Lower lobe of right lung (tissue), 2 donors: ENCODE measurements around the gene RAB43. TPM values are rescaled to one million over a fixed set of nuclear protein-coding genes. Genes with fewer than 3 reads are reported as not detected.
A peak's percentile ranks its signal among the peaks of the same experiment; 100 is the strongest.
"Not testable (repeated sequence)": the region's sequence is repeated elsewhere in the genome, so short reads cannot be mapped to it uniquely, and the experiment has no call there.

Experiments
- ATAC-seq, 2 donors: fragments of 200-7000 bp; cut with Tn5 transposase; one replicate each; pipeline ENCODE4 v1.9.1; 2020 to 2022; ENCODE audit warnings: mild to moderate bottlenecking in 2 of 2, moderate library complexity in 2 of 2
- DNase-seq: peaks from one replicate; pipeline ENCODE4 v3.0.0-alpha.2; 2020
- H3K27ac ChIP-seq: fragments of 200-600 bp; one replicate; pipeline ENCODE4 v1.8.0; 2022
- H3K27me3 ChIP-seq: fragments of 200-600 bp; one replicate; pipeline ENCODE4 v1.8.0; 2022; ENCODE audit warnings: low read depth
- H3K36me3 ChIP-seq: fragments of 200-600 bp; one replicate; pipeline ENCODE4 v1.8.0; 2022; ENCODE audit warnings: mild to moderate bottlenecking
- H3K4me1 ChIP-seq: fragments of 200-600 bp; one replicate; pipeline ENCODE4 v1.8.0; 2022
- H3K4me3 ChIP-seq: fragments of 200-600 bp; one replicate; pipeline ENCODE4 v1.8.0; 2022; ENCODE audit warnings: mild to moderate bottlenecking
- H3K9me3 ChIP-seq: fragments of 200-600 bp; one replicate; pipeline ENCODE4 v1.8.0; 2022
- CTCF ChIP-seq: fragments of 200-600 bp; IDR thresholded peaks from one replicate; pipeline ENCODE4 v1.8.0; 2022; ENCODE audit warnings: antibody characterized with exemption, mild to moderate bottlenecking
- intact Hi-C: fragments of 100-400 bp; cut with DNase I; formaldehyde crosslinking; loops from one replicate; pipeline ENCODE4 v1.11.0; 2022
- total RNA-seq: library from RNA; stranded (reverse); fragmentation: NEBNext Ultra II Directional; extraction: Animal tissue kit (Norgen Biotek cat#: 25700); gene quantifications from one replicate; pipeline ENCODE4 v1.2.1, GENCODE V29; 2021
- donor health status: DM: no; HTN: yes; CAD: no; lungs with severe emphysema.

RAB43 gene
- total RNA-seq, 1 donor from 2014 or later: 29.9 TPM

DNA sequence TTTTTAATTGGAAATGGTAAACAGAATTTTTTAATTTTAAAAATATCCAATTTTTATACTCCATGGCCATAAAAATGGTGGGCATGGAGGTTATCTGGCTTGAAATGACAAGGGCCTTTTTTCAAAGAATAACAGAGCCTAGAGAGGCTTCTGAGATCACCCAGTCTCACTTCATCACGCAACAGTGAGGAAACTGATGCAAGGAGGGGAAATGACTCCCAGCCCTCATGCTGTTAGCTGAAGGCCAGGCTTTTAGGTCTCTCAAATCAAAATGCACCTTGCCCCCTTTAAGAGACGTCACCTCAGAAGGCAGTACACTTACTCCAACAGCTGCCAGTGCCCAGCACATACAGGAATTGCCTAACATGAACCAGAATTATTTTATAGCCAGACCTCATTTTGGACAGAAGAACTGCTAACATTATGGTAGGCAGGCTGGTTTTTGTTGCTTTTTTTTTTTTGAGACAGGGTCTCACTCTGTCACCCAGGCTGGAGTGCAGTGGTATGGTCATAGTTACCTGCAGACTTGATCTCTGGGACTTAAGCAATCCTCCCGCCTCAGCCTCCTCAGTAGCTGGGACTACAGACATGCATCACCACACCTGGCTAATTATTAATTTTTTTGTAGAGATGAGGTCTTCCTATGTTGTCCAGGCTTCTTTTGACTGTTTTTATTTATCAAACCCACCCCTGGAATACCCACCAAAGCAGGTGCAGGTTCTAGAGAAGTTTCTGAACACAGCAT lies 9.1 kb downstream of the RAB43 start:
- H3K27ac ChIP-seq: no peak overlapping the region
- TF ChIP-seq CTCF: no peak
- ATAC-seq (peak; percentile 18 to 44), DNase-seq (peak; percentile 35)
- no peaks in the 10 kb centered on the region for H3K9me3 ChIP-seq
- H3K36me3 ChIP-seq: peaks cover 49% of the 10 kb centered on the region
- intact Hi-C loops: no loop called here
- no peaks in the 10 kb centered on the region for H3K27me3 ChIP-seq
- H3K4me1 ChIP-seq: peaks cover 42% of the 10 kb centered on the region
- H3K4me3 ChIP-seq: no peak overlapping the region

DNA sequence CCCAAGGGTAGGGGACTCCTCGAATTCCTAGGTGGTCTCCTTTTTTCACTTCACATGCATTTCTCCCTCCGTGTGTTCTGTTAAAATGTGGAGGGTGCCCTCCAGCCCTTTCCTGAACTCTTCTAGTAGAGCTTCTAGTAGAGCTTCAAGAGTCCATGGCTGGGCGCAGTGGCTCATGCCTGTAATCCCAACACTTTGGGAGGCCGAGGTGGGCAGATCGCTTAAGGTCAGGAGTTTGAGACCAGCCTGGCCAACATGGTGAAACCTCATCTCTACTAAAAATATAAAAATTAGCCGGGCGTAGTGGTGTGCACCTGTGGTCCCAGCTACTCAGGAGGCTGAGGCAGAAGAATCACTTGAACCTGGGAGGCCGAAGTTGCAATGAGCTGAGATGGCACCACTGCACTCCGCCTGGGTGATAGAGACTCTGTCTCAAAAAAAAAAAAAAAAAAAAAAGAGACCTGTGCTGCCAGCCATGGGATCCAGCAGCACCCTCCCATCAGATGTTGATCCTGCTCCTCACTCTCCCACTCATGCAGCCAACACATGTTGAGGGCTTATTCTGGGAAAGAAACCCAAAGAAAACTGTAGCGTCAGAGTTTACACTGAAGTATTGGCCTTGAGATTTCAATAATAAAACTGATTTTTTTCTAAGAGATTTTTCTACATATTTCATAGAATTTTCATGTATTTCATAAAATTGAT lies 10.4 kb downstream of the RAB43 start:
- H3K27ac ChIP-seq, H3K27me3 ChIP-seq, H3K9me3 ChIP-seq, H3K4me3 ChIP-seq, intact Hi-C loops, ATAC-seq: not testable (repeated sequence)
- Histone ChIP-seq H3K36me3 (peaks cover 57% of the 10 kb centered on the region), H3K4me1 (peaks cover 42% of the 10 kb centered on the region)
- peak; percentile 38 for DNase-seq

DNA sequence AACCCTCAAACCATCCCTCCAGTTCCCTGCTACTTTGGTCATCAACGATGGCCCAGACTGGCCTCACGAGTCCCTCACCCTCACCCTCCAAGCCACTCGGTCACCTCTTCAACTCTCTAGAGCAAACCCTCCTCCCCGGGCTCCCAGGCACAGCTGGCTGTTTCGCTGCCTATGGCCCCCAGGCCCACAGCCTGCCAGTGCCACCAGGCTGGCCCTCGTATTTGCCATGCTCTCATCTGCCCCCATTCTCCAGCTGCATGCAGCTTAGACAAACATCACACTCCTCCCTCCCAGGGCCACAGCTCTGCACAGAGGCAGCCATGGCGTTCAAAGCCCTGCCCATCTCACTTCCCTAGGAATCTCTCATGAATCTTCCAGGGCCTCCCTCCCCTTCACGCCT lies 13.8 kb downstream of the RAB43 start:
- TF ChIP-seq CTCF: no peak
- ATAC-seq (peak in 1 of 2 donors; percentile 22), DNase-seq (peak; percentile 24)
- Histone ChIP-seq H3K27me3 (no peaks in the 10 kb centered on the region), H3K27ac (no peak overlapping the region), H3K36me3 (peaks cover 45% of the 10 kb centered on the region), H3K4me3 (no peak overlapping the region), H3K9me3 (no peaks in the 10 kb centered on the region), H3K4me1 (peaks cover 16% of the 10 kb centered on the region)
- intact Hi-C loops: no loop called here

GRCh38 chr3:129106866-129107565 lies 14.6 kb downstream of the RAB43 start:
- intact Hi-C loops: no loop called here
- peak; percentile 38 for DNase-seq
- no peak for TF ChIP-seq CTCF
- H3K27me3 ChIP-seq: no peaks in the 10 kb centered on the region
- H3K36me3 ChIP-seq: peaks cover 38% of the 10 kb centered on the region
- peaks cover 16% of the 10 kb centered on the region for H3K4me1 ChIP-seq
- no peaks in the 10 kb centered on the region for H3K9me3 ChIP-seq
- no peak overlapping the region for H3K4me3 ChIP-seq
- no peak for ATAC-seq
- no peak overlapping the region for H3K27ac ChIP-seq

- Histone ChIP-seq H3K9me3 (no peaks in the 10 kb centered on the region), H3K36me3 (peaks cover 40% of the 10 kb centered on the region), H3K4me1 (peaks cover 16% of the 10 kb centered on the region), H3K4me3 (no peak overlapping the region), H3K27me3 (no peaks in the 10 kb centered on the region), H3K27ac (no peak overlapping the region)
- TF ChIP-seq CTCF: no peak
- intact Hi-C loops: no loop called here
- peak; percentile 24 for DNase-seq
- ATAC-seq: no peak
These were observed 15.3 kb downstream of the RAB43 start for GRCh38 chr3:129106320-129106719.
